Glutamatergic neuron (in vitro differentiated cells): ENCODE measurements around the gene PAN3. TPM values are rescaled to one million over a fixed set of nuclear protein-coding genes. Genes with fewer than 3 reads are reported as not detected.
A peak's percentile ranks its signal among the peaks of the same experiment; 100 is the strongest.
"Not testable (repeated sequence)": the region's sequence is repeated elsewhere in the genome, so short reads cannot be mapped to it uniquely, and the experiment has no call there.

Experiments
- DNase-seq: peaks from one replicate; pipeline ENCODE4 v3.0.0; 2022
- H3K27ac Mint-ChIP-seq: one replicate; pipeline ENCODE4 v1.8.0; 2020; ENCODE audit warnings: mild to moderate bottlenecking, mixed read lengths, inconsistent platforms; ENCODE audit not compliant: unreplicated experiment
- H3K27me3 Mint-ChIP-seq: one replicate; pipeline ENCODE4 v1.8.0; 2020; ENCODE audit warnings: mild to moderate bottlenecking, moderate library complexity, mixed read lengths, inconsistent platforms; ENCODE audit not compliant: unreplicated experiment
- H3K36me3 Mint-ChIP-seq: one replicate; pipeline ENCODE4 v1.8.0; 2020; ENCODE audit warnings: mild to moderate bottlenecking, mixed read lengths, inconsistent platforms; ENCODE audit not compliant: unreplicated experiment
- H3K4me1 Mint-ChIP-seq: one replicate; pipeline ENCODE4 v1.8.0; 2020; ENCODE audit warnings: mild to moderate bottlenecking, low read depth, mixed read lengths, inconsistent platforms; ENCODE audit not compliant: unreplicated experiment
- H3K4me3 Mint-ChIP-seq: one replicate; pipeline ENCODE4 v1.8.0; 2020; ENCODE audit warnings: mild to moderate bottlenecking, mixed read lengths, inconsistent platforms; ENCODE audit not compliant: unreplicated experiment
- H3K9me3 Mint-ChIP-seq: one replicate; pipeline ENCODE4 v1.8.0; 2020; ENCODE audit warnings: mild to moderate bottlenecking, moderate library complexity, mixed read lengths, inconsistent platforms; ENCODE audit not compliant: unreplicated experiment
- total RNA-seq: library from RNA; stranded (reverse); fragmentation: NEBNext Ultra II Directional; extraction: Animal tissue kit (Norgen Biotek cat#: 25700); gene quantifications from one replicate; pipeline ENCODE4 v1.2.1, GENCODE V29; 2021; ENCODE audit not compliant: unreplicated experiment
- TF ChIP-seq, protein P1 (sequence below): fragments of 200-600 bp; sonication (generic); IDR thresholded peaks from one replicate; pipeline ENCODE4 v1.5.0; 2021; ENCODE audit not compliant: partially characterized antibody, unreplicated experiment

Gene PAN3
- total RNA-seq, 1 donor from 2014 or later = 27.4 TPM

DNA sequence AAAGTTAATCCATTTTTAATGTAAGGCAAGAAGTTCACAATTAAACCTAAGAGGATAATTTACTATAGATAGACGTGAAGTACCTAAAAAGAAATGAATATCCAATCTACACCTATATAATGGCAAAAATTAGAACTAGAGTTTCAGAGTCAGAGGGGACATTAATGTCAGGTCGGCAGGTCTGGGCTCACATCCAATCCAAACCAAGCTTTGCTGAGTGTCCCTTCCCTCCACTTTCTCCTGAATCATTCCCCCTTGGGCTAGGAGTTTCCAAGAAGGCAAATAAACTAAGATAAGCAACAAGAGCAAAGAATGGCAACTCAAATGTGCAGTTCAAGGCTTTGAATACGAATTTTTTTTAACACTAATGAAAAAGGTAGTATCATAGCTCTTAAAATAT lies 40.8 kb upstream of the PAN3 start:
- Mint-ChIP-seq H3K27ac (no peak overlapping the region), H3K27me3 (peaks cover 14% of the 10 kb centered on the region)

DNA sequence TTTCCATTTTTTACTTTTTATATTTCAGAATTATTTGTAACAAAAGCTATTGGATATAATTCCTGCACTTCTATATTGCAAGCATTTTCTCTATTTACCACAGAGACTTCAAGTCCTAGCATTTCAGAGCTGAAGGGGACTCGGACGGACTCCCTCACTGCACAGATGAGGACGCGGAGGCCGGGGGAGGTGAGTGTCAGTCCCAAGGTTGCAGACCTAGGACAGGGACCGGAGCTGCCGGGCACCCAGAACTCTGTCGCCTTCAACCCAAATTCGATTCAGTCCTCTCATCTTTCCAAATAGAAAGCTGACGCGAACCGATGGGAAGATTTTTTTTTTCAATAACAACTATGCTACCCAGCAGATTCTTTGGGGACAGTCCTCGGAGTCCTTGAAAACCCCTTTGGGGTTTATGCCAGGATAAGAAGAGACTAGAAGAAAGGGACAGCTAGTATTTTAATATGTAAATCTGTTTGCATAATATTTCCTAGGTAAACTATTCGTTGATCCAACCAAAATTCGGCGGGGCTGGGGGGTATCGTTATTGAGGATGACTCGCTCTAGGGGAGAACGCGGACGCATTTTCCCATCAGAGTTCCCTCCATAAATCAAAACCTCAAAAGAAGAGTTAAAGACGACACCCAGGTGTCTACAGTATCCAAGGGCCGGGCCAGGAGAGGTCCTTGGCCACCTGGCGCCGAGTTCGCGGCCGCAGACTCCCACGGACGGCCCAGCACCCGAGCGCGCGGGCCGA lies 38.8 kb upstream of the PAN3 start:
- Mint-ChIP-seq H3K9me3 (peaks cover 8% of the 10 kb centered on the region), H3K36me3 (no peaks in the 10 kb centered on the region), H3K4me1 (no peaks in the 10 kb centered on the region), H3K4me3 (peak overlapping the region; percentile 88), H3K27ac (no peak overlapping the region), H3K27me3 (peaks cover 12% of the 10 kb centered on the region)
- TF ChIP-seq, protein P1, sequence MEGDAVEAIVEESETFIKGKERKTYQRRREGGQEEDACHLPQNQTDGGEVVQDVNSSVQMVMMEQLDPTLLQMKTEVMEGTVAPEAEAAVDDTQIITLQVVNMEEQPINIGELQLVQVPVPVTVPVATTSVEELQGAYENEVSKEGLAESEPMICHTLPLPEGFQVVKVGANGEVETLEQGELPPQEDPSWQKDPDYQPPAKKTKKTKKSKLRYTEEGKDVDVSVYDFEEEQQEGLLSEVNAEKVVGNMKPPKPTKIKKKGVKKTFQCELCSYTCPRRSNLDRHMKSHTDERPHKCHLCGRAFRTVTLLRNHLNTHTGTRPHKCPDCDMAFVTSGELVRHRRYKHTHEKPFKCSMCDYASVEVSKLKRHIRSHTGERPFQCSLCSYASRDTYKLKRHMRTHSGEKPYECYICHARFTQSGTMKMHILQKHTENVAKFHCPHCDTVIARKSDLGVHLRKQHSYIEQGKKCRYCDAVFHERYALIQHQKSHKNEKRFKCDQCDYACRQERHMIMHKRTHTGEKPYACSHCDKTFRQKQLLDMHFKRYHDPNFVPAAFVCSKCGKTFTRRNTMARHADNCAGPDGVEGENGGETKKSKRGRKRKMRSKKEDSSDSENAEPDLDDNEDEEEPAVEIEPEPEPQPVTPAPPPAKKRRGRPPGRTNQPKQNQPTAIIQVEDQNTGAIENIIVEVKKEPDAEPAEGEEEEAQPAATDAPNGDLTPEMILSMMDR = no peak
- DNase-seq = no peak

More for the DNA sequence above, 40.8 kb upstream of the PAN3 start:
- Mint-ChIP-seq H3K9me3 (peaks cover 8% of the 10 kb centered on the region), H3K4me1 (no peaks in the 10 kb centered on the region), H3K36me3 (no peaks in the 10 kb centered on the region), H3K4me3 (no peak overlapping the region)
- TF ChIP-seq, protein P1 = no peak
- no peak for DNase-seq

DNA sequence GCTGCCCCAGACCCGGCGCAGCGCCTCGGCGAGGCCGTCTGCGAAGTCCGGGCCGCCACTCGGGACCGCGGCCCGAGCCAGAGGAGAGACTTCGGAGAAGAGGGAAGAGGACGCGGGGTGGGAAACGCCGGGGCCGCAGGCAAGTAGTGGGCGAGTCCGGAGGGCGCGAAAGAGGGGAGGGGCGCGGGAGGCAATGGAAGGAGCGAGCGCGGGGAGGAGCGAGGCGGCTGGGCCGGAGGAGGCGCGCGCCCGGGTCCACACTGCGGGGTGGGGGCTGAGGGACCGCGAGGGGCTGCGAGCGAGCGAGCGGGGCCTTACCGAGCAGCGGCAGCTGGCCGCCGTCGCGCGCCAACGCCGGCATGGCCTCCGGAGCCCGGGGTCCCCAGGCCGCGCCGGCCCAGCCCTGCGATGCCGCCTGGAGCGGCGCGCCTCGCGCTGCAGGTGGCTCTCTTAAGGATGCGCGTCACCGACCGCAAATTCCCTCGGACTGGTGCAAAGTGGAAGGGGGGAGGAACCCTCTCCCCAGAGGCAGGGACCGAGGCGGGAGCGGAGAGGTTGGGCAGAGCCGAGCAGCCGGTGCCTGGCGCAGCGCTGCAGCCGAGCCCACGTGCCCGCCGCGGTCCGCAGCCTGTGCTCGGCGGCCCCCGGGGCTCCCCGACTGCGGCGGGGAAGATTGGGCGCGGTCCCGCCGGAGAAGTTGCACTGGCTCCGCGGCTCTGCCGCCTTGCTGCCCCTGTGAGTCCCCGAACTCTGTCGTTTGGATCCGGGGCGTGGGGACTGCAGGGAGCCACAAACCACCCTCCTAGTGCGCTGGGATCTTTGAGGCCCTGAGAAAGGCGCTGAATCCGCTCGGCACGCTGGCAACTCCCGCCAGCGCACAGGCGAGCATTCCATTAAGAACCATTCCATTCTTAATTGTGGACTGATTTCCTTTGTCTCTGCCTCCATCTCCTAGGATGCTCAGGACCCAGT lies 37.9 kb upstream of the PAN3 start, which contains the start of gene FLT3:
FLT3 (minus strand) TSS at position 427 of the 972 bp plus-strand sequence; CDS start at position 361, 66 bp downstream.
- Mint-ChIP-seq H3K4me3 (peak within 1 kb of the TSS; percentile 88), H3K9me3 (peaks cover 8% of the 10 kb centered on the region), H3K36me3 (no peaks in the 10 kb centered on the region), H3K4me1 (no peaks in the 10 kb centered on the region), H3K27me3 (peaks cover 12% of the 10 kb centered on the region), H3K27ac (no peak within 1 kb of the TSS)
- peak; percentile 58 for DNase-seq
- TF ChIP-seq, protein P1 = no peak

DNA sequence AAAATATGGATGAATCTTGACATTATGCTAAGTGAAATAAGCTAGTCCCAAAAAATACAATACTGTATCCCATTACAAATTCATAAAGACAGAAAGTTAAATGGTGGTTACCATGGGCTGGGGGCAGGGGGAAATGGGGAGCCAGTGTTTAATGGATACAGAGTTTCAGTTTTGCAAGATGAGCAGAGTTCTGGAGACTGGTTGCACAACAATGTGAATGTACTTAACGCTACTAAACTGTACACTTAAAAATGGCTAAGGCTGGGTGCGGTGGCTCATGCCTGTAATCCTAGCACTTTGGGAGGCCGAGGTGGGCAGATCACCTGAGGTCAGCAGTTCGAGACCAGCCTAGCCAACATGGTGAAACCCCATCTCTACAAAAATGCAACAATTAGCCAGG lies 36.5 kb upstream of the PAN3 start:
- H3K4me3 Mint-ChIP-seq, DNase-seq, H3K36me3 Mint-ChIP-seq, H3K9me3 Mint-ChIP-seq, H3K27ac Mint-ChIP-seq, H3K4me1 Mint-ChIP-seq: not testable (repeated sequence)
- H3K27me3 Mint-ChIP-seq = peaks cover 12% of the 10 kb centered on the region

DNA sequence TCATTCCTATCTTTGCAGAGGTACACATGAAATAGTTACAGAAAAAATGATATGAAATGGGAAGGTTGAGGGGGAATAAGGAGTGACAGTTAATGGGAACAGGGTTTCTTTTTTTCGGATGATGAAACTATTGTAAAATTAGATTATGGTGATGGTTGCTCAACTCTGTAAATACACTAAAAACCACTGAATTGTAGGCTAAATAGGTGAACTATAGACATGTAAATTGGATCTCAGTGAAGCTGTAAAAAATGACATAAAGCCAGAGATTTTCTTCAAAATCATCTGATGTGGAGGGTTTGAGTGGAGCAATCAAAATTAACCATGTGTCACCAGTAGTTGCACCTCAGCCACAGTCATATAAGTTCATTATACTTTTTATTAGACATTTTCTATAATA lies 31.4 kb upstream of the PAN3 start:
- H3K9me3 Mint-ChIP-seq = no peaks in the 10 kb centered on the region
- DNase-seq = no peak
- no peaks in the 10 kb centered on the region for H3K36me3 Mint-ChIP-seq
- no peaks in the 10 kb centered on the region for H3K4me1 Mint-ChIP-seq
- H3K4me3 Mint-ChIP-seq = no peak overlapping the region
- TF ChIP-seq, protein P1 = no peak
- no peaks in the 10 kb centered on the region for H3K27me3 Mint-ChIP-seq
- H3K27ac Mint-ChIP-seq = no peak overlapping the region
